KOPT-K1 (cell line): ENCODE measurements around the gene FAM193A.
A peak's percentile ranks its signal among the peaks of the same experiment; 100 is the strongest.
"Not testable (repeated sequence)": the region's sequence is repeated elsewhere in the genome, so short reads cannot be mapped to it uniquely, and the experiment has no call there.

Source experiments
- H3K27ac ChIP-seq: fragments of 200-600 bp; sonication (generic); 2 replicates; pipeline ENCODE4 v1.5.1; 2016; ENCODE audit warnings: antibody characterized with exemption, mild to moderate bottlenecking, low read depth, low read length; ENCODE audit not compliant: poor library complexity, severe bottlenecking
- H3K36me3 ChIP-seq: fragments of 200-600 bp; sonication (generic); 2 replicates; pipeline ENCODE4 v1.5.1; 2017; ENCODE audit warnings: antibody characterized with exemption, mild to moderate bottlenecking, low read length, moderate library complexity; ENCODE audit not compliant: insufficient read depth
- H3K9me3 ChIP-seq: fragments of 200-600 bp; sonication (generic); 2 replicates; pipeline ENCODE4 v1.5.1; 2017; ENCODE audit warnings: antibody characterized with exemption, low read length, mild to moderate bottlenecking; ENCODE audit not compliant: insufficient read depth, poor library complexity, severe bottlenecking

The FAM193A gene

GRCh38 chr4:2660596-2661211 is 124.3 kb downstream of the FAM193A start:
- Histone ChIP-seq H3K27ac (no peak overlapping the region), H3K9me3 (no peaks in the 10 kb centered on the region), H3K36me3 (peaks cover 97% of the 10 kb centered on the region)

GRCh38 chr4:2662598-2662997 is 126.2 kb downstream of the FAM193A start:
- no peaks in the 10 kb centered on the region for H3K9me3 ChIP-seq
- H3K36me3 ChIP-seq: peaks cover 81% of the 10 kb centered on the region
- no peak overlapping the region for H3K27ac ChIP-seq

- no peaks in the 10 kb centered on the region for H3K9me3 ChIP-seq
- H3K36me3 ChIP-seq: peaks cover 74% of the 10 kb centered on the region
- H3K27ac ChIP-seq: no peak overlapping the region
Measured at GRCh38 chr4:2663275-2663674, 126.8 kb downstream of the FAM193A start.

- Histone ChIP-seq H3K36me3 (peaks cover 71% of the 10 kb centered on the region), H3K27ac (peak overlapping the region; percentile 66), H3K9me3 (no peaks in the 10 kb centered on the region)
Measured at GRCh38 chr4:2666722-2667247, 130.3 kb downstream of the FAM193A start.

GRCh38 chr4:2667428-2667827 is 131.0 kb downstream of the FAM193A start:
- peaks cover 73% of the 10 kb centered on the region for H3K36me3 ChIP-seq
- peak overlapping the region; percentile 66 for H3K27ac ChIP-seq
- no peaks in the 10 kb centered on the region for H3K9me3 ChIP-seq

- H3K27ac ChIP-seq: no peak overlapping the region
- H3K36me3 ChIP-seq: peaks cover 78% of the 10 kb centered on the region
Measured at GRCh38 chr4:2671267-2671895, 134.9 kb downstream of the FAM193A start.

GRCh38 chr4:2672082-2672481 is 135.6 kb downstream of the FAM193A start:
- no peaks in the 10 kb centered on the region for H3K9me3 ChIP-seq
- no peak overlapping the region for H3K27ac ChIP-seq
- H3K36me3 ChIP-seq: peaks cover 85% of the 10 kb centered on the region

More at GRCh38 chr4:2671267-2671895, 134.9 kb downstream of the FAM193A start:
- no peaks in the 10 kb centered on the region for H3K9me3 ChIP-seq

- H3K36me3 ChIP-seq: peaks cover 88% of the 10 kb centered on the region
- no peaks in the 10 kb centered on the region for H3K9me3 ChIP-seq
- no peak overlapping the region for H3K27ac ChIP-seq
Measured at GRCh38 chr4:2672700-2673099, 136.3 kb downstream of the FAM193A start.

GRCh38 chr4:2673157-2673556 is 136.7 kb downstream of the FAM193A start:
- H3K36me3 ChIP-seq: peaks cover 93% of the 10 kb centered on the region
- H3K27ac ChIP-seq: no peak overlapping the region
- H3K9me3 ChIP-seq: no peaks in the 10 kb centered on the region

- peaks cover 81% of the 10 kb centered on the region for H3K36me3 ChIP-seq
- H3K9me3 ChIP-seq, H3K27ac ChIP-seq: not testable (repeated sequence)
Measured at GRCh38 chr4:2679762-2680161, 143.3 kb downstream of the FAM193A start.

GRCh38 chr4:2684486-2684885 is 148.0 kb downstream of the FAM193A start:
- Histone ChIP-seq H3K36me3 (peaks cover 91% of the 10 kb centered on the region), H3K27ac (no peak overlapping the region), H3K9me3 (no peaks in the 10 kb centered on the region)

- H3K36me3 ChIP-seq: peaks cover 87% of the 10 kb centered on the region
Measured at GRCh38 chr4:2685541-2685940, 149.1 kb downstream of the FAM193A start.

GRCh38 chr4:2686379-2687265 is 150.2 kb downstream of the FAM193A start:
- H3K9me3 ChIP-seq: no peaks in the 10 kb centered on the region
- H3K36me3 ChIP-seq: peaks cover 89% of the 10 kb centered on the region
- H3K27ac ChIP-seq: no peak overlapping the region

More at GRCh38 chr4:2685541-2685940, 149.1 kb downstream of the FAM193A start:
- Histone ChIP-seq H3K27ac (no peak overlapping the region), H3K9me3 (no peaks in the 10 kb centered on the region)

GRCh38 chr4:2688281-2688680 is 151.8 kb downstream of the FAM193A start:
- no peaks in the 10 kb centered on the region for H3K9me3 ChIP-seq
- peaks cover 91% of the 10 kb centered on the region for H3K36me3 ChIP-seq
- H3K27ac ChIP-seq: peak overlapping the region; percentile 57

- peak overlapping the region; percentile 57 for H3K27ac ChIP-seq
- no peaks in the 10 kb centered on the region for H3K9me3 ChIP-seq
- H3K36me3 ChIP-seq: peaks cover 91% of the 10 kb centered on the region
Measured at GRCh38 chr4:2688697-2689096, 152.2 kb downstream of the FAM193A start.
